HCT116 (cell line): Measurements from ENCODE around the gene USP10. TPM values are rescaled to one million over a fixed set of nuclear protein-coding genes. Genes with fewer than 3 reads are reported as not detected.

Source experiments
- ATAC-seq: fragments of 200-7000 bp; cut with Tn5 transposase; 2 replicates; pipeline ENCODE4 v1.9.1; 2020; ENCODE audit warnings: mild to moderate bottlenecking, moderate library complexity
- BruUV-seq: library from RNA; stranded (reverse); fragments of 400-500 nt; replicated peaks from 2 replicates; lab custom pipeline; 2021; lab: Mats Ljungman, UMichigan
- CTCF ChIA-PET: fragments of 300-600 bp; sonication (Branson Sonifier 250); formaldehyde crosslinking; loops from one replicate; lab custom pipeline; 2021; ENCODE audit warnings: antibody characterized with exemption; lab: Charles Lee
- POLR2A ChIA-PET: fragments of 300-600, 350-600 bp; sonication (Branson Sonifier 250); formaldehyde crosslinking; loops from one replicate; lab custom pipeline; 2021; ENCODE audit warnings: antibody characterized with exemption; lab: Charles Lee
- RAD21 ChIA-PET, 2 experiments: fragments of 300-600 bp; sonication (Branson Sonifier 250); formaldehyde crosslinking; loops; one replicate each; lab custom pipeline; 2023; ENCODE audit warnings: low total read pairs in 2 of 2; ENCODE audit not compliant: uncharacterized antibody in 2 of 2, unreplicated experiment in 2 of 2, low non-redundant PET in 1 of 2; lab: Charles Lee
- DNase-seq: peaks from one replicate; pipeline ENCODE4 v3.0.0-alpha.2; 2010; ENCODE audit warnings: low read depth, low spot score
- H2AFZ ChIP-seq: fragments of 200-600 bp; shearing (Covaris generic), sonication (generic); 2 replicates; pipeline ENCODE4 v1.6.1; 2017; ENCODE audit warnings: low read depth, mixed run types, mixed read lengths, antibody characterized with exemption, low read length; ENCODE audit not compliant: poor library complexity, severe bottlenecking
- H3K27ac ChIP-seq: 2 replicates; pipeline ENCODE4 v1.5.1; 2012; ENCODE audit warnings: low read depth, low read length
- H3K27me3 ChIP-seq: fragments of 200-600 bp; sonication (generic); 2 replicates; pipeline ENCODE4 v1.6.1; 2016; ENCODE audit warnings: mixed run types, low read length, mixed read lengths; ENCODE audit not compliant: insufficient read depth
- H3K36me3 ChIP-seq, 2 experiments: fragments of 200-500 bp in 1 of 2; fragments of 200-600 bp in 1 of 2; sonication (Bioruptor generic) in 1 of 2; sonication (generic) in 1 of 2; 2 replicates each; pipeline versions ENCODE4 v1.5.1 to v1.6.1; 2014 to 2016; ENCODE audit warnings: low read length in 2 of 2, inconsistent platforms in 1 of 2, mixed read lengths in 1 of 2, mixed run types in 1 of 2; ENCODE audit not compliant: insufficient read depth in 2 of 2, control insufficient read depth in 1 of 2
- H3K4me1 ChIP-seq, 2 experiments: fragments of 200-600 bp in 1 of 2; sonication (generic) in 1 of 2; 2 replicates each; pipeline versions ENCODE4 v1.5.1 to v1.6.1; 2012 to 2017; ENCODE audit warnings: low read length in 2 of 2, inconsistent platforms in 1 of 2, mild to moderate bottlenecking in 1 of 2, mixed read lengths in 1 of 2, mixed run types in 1 of 2, moderate library complexity in 1 of 2; ENCODE audit not compliant: insufficient read depth in 2 of 2, control insufficient read depth in 1 of 2
- H3K4me2 ChIP-seq: fragments of 200-600 bp; sonication (generic); 2 replicates; pipeline ENCODE4 v1.6.1; 2017; ENCODE audit warnings: mixed run types, low read length, mixed read lengths
- H3K4me3 ChIP-seq, 2 experiments: fragments of 200-600 bp in 1 of 2; sonication (generic) in 1 of 2; replicated peaks in 1 of 2; 2 replicates each; pipeline ENCODE4 v1.5.1; 2011 to 2016; ENCODE audit warnings: low read length in 2 of 2, control low read depth in 1 of 2, low read depth in 1 of 2, mild to moderate bottlenecking in 1 of 2, mixed read lengths in 1 of 2, mixed run types in 1 of 2
- H3K79me2 ChIP-seq: fragments of 200-600 bp; sonication (generic); 2 replicates; pipeline ENCODE4 v1.6.1; 2017; ENCODE audit warnings: mild to moderate bottlenecking, mixed run types, low read length, moderate library complexity, mixed read lengths; ENCODE audit not compliant: insufficient read depth
- H3K9ac ChIP-seq: fragments of 200-600 bp; sonication (generic); 2 replicates; pipeline ENCODE4 v1.6.1; 2016; ENCODE audit warnings: low read length, mixed read lengths
- H3K9me2 ChIP-seq: fragments of 200-600 bp; sonication (generic), shearing (Covaris generic); 2 replicates; pipeline ENCODE4 v1.6.1; 2017; ENCODE audit warnings: mixed run types, mild to moderate bottlenecking, moderate library complexity; ENCODE audit not compliant: insufficient read depth
- H3K9me3 ChIP-seq, 2 experiments: fragments of 200-500 bp in 1 of 2; fragments of 200-600 bp in 1 of 2; sonication (Bioruptor generic) in 1 of 2; sonication (generic) in 1 of 2; 2 replicates each; pipeline ENCODE4 v1.6.1; 2014 to 2017; ENCODE audit warnings: low read length in 2 of 2, mixed read lengths in 2 of 2, inconsistent platforms in 1 of 2, low read depth in 1 of 2, mild to moderate bottlenecking in 1 of 2, mixed run types in 1 of 2, moderate library complexity in 1 of 2; ENCODE audit not compliant: control insufficient read depth in 1 of 2, insufficient read depth in 1 of 2
- H4K20me1 ChIP-seq: fragments of 200-600 bp; sonication (generic), shearing (Covaris generic); 2 replicates; pipeline ENCODE4 v1.6.1; 2017; ENCODE audit warnings: mixed run types, mild to moderate bottlenecking, moderate library complexity; ENCODE audit not compliant: insufficient read depth
- ATF3 ChIP-seq: IDR thresholded peaks from 2 replicates; pipeline ENCODE4 v1.6.1; 2012
- CBX3 ChIP-seq: IDR thresholded peaks from 2 replicates; pipeline ENCODE4 v1.6.1; 2012; ENCODE audit warnings: low read depth
- CEBPB ChIP-seq: IDR thresholded peaks from 2 replicates; pipeline ENCODE4 v1.6.1; 2012; ENCODE audit warnings: low read depth
- EGR1 ChIP-seq: IDR thresholded peaks from 2 replicates; pipeline ENCODE4 v1.6.1; 2012; ENCODE audit warnings: low read depth
- ELF1 ChIP-seq: IDR thresholded peaks from 2 replicates; pipeline ENCODE4 v1.6.1; 2012; ENCODE audit warnings: low read depth, borderline replicate concordance
- EZH2 ChIP-seq: fragments of 200-600 bp; sonication (generic); IDR thresholded peaks from 2 replicates; pipeline ENCODE4 v1.6.1; 2017; ENCODE audit warnings: antibody characterized with exemption, mixed run types
- EZH2phosphoT487 ChIP-seq: fragments of 200-600 bp; IDR thresholded peaks from 2 replicates; pipeline ENCODE4 v1.6.1; 2018; ENCODE audit warnings: antibody characterized with exemption, borderline replicate concordance
- FOSL1 ChIP-seq: IDR thresholded peaks from 2 replicates; pipeline ENCODE4 v1.6.1; 2012; ENCODE audit warnings: low read depth
- JUND ChIP-seq: IDR thresholded peaks from 2 replicates; pipeline ENCODE4 v1.6.1; 2012
- MAX ChIP-seq: IDR thresholded peaks from 2 replicates; pipeline ENCODE4 v1.6.1; 2012
- POLR2A ChIP-seq: IDR thresholded peaks from 2 replicates; pipeline ENCODE4 v1.7.0; 2011; ENCODE audit warnings: borderline replicate concordance; ENCODE audit not compliant: insufficient read depth, insufficient read length; ENCODE audit errors: extremely low read depth
- POLR2AphosphoS5 ChIP-seq: IDR thresholded peaks from 2 replicates; pipeline ENCODE4 v1.6.1; 2011; ENCODE audit warnings: mild to moderate bottlenecking, low read depth, low read length, moderate library complexity
- RAD21 ChIP-seq: IDR thresholded peaks from 2 replicates; pipeline ENCODE4 v1.6.1; 2012; ENCODE audit warnings: low read depth, mild to moderate bottlenecking
- SIN3A ChIP-seq: IDR thresholded peaks from 2 replicates; pipeline ENCODE4 v1.6.1; 2012; ENCODE audit warnings: low read depth
- SRF ChIP-seq: IDR thresholded peaks from 2 replicates; pipeline ENCODE4 v1.6.1; 2012; ENCODE audit warnings: low read depth
- YY1 ChIP-seq: IDR thresholded peaks from 2 replicates; pipeline ENCODE4 v1.6.1; 2011; ENCODE audit warnings: low read length, low read depth, moderate library complexity, mild to moderate bottlenecking; ENCODE audit not compliant: insufficient replicate concordance; ENCODE audit errors: extremely low read depth
- ZBTB33 ChIP-seq: IDR thresholded peaks from 2 replicates; pipeline ENCODE4 v1.6.1; 2011; ENCODE audit warnings: mild to moderate bottlenecking, low read length, moderate library complexity; ENCODE audit not compliant: insufficient replicate concordance; ENCODE audit errors: extremely low read depth
- ZFX ChIP-seq: fragments of 450-650 bp; IDR thresholded peaks from 2 replicates; pipeline ENCODE4 v1.6.1; 2017
- ZNF274 ChIP-seq: fragments of 200-500 bp; sonication (Bioruptor generic); IDR thresholded peaks from 2 replicates; pipeline ENCODE4 v1.6.1; 2014; ENCODE audit warnings: mild to moderate bottlenecking, low read depth, low read length, inconsistent platforms
- intact Hi-C: fragments of 100-400 bp; cut with micrococcal nuclease; formaldehyde crosslinking; loops from 2 replicates; pipeline ENCODE4 v1.10.0; 2022
- total RNA-seq: library from RNA; stranded (reverse); gene quantifications from one replicate; pipeline ENCODE4 v1.2.1, GENCODE V29; 2021; ENCODE audit not compliant: unreplicated experiment

The USP10 gene
- total RNA-seq, 1 experiment from 2014 or later: 175 TPM

GRCh38 chr16:84650062-84650991 lies 49.5 kb upstream of the USP10 start:
- Histone ChIP-seq H3K79me2 (peaks cover 15% of the 10 kb centered on the region), H3K9me3 (no peaks in the 10 kb centered on the region), H4K20me1 (no peaks in the 10 kb centered on the region), H3K27ac (no peak overlapping the region), H3K36me3 (peaks cover 4 to 6% of the 10 kb centered on the region in 2 experiments; a peak in 3 of 4 replicates), H3K4me3 (no peak overlapping the region), H3K4me1 (peaks cover 6 to 15% of the 10 kb centered on the region in 2 experiments; a peak in 3 of 4 replicates), H3K9ac (no peak overlapping the region), H3K27me3 (no peaks in the 10 kb centered on the region), H2AFZ (no peak overlapping the region), H3K9me2 (no peaks in the 10 kb centered on the region), H3K4me2 (no peak overlapping the region)
- ChIA-PET CTCF (interaction anchor here (1.0 kb wide), 1 partner anchor 28 kb away, joined by 3 read pairs; no protein-coding TSS in a partner anchor), POLR2A (no interaction called here), RAD21 (no interaction called here)
- intact Hi-C loops: no loop called here
- no peak for TF ChIP-seq CEBPB
- TF ChIP-seq SIN3A: no peak
- no peak for TF ChIP-seq ZNF274
- TF ChIP-seq JUND: no peak
- no peak for TF ChIP-seq POLR2AphosphoS5
- no peak for TF ChIP-seq RAD21
- no peak for TF ChIP-seq FOSL1
- no peak for TF ChIP-seq MAX
- no peak for TF ChIP-seq ATF3
- no peak for TF ChIP-seq ELF1
- no peak for TF ChIP-seq ZFX
- TF ChIP-seq EZH2phosphoT487: no peak
- no peak for TF ChIP-seq EGR1
- no peak for TF ChIP-seq CBX3
- TF ChIP-seq YY1: no peak
- TF ChIP-seq SRF: no peak
- no peak for TF ChIP-seq POLR2A
- no peak for TF ChIP-seq ZBTB33
- no peak for TF ChIP-seq EZH2
- no TSS peak for BruUV-seq
- ATAC-seq (no peak), DNase-seq (no peak)
